Smooth muscle cell (in vitro differentiated cells): Measurements from ENCODE around the gene NFE2L2. TPM values are rescaled to one million over a fixed set of nuclear protein-coding genes. Genes with fewer than 3 reads are reported as not detected.
"Not testable (repeated sequence)": the region's sequence is repeated elsewhere in the genome, so short reads cannot be mapped to it uniquely, and the experiment has no call there.

Experiments used
- DNase-seq: peaks from one replicate; lab custom pipeline; 2025; ENCODE audit not compliant: unreplicated experiment; lab: John Stamatoyannopoulos, UW
- H2AFZ ChIP-seq: fragments of 200-600 bp; sonication (generic); 2 replicates; pipeline ENCODE4 v1.6.0; 2016; ENCODE audit warnings: antibody characterized with exemption, low read depth, mild to moderate bottlenecking
- H3F3A ChIP-seq: fragments of 200-600 bp; sonication (generic); 2 replicates; pipeline ENCODE4 v1.6.0; 2017; ENCODE audit warnings: antibody characterized with exemption, low read depth
- H3K27ac ChIP-seq: fragments of 200-600 bp; sonication (generic); 2 replicates; pipeline ENCODE4 v1.5.1; 2016; ENCODE audit warnings: low read depth, mild to moderate bottlenecking
- H3K27me3 ChIP-seq: fragments of 200-600 bp; sonication (generic); 2 replicates; pipeline ENCODE4 v1.6.1; 2016; ENCODE audit warnings: low read depth, mild to moderate bottlenecking
- H3K36me3 ChIP-seq: fragments of 200-600 bp; sonication (generic); 2 replicates; pipeline ENCODE4 v1.5.1; 2016; ENCODE audit warnings: low read depth
- H3K4me1 ChIP-seq: fragments of 200-600 bp; sonication (generic); 2 replicates; pipeline ENCODE4 v1.5.1; 2016; ENCODE audit warnings: low read depth
- H3K4me2 ChIP-seq: fragments of 200-600 bp; sonication (generic); 2 replicates; pipeline ENCODE4 v1.6.0; 2016; ENCODE audit warnings: mild to moderate bottlenecking
- H3K4me3 ChIP-seq: fragments of 200-600 bp; sonication (generic); 2 replicates; pipeline ENCODE4 v1.5.1; 2016; ENCODE audit warnings: mild to moderate bottlenecking
- H3K79me2 ChIP-seq: fragments of 200-600 bp; sonication (generic); 2 replicates; pipeline ENCODE4 v1.6.0; 2016; ENCODE audit warnings: low read depth, mild to moderate bottlenecking
- H3K9ac ChIP-seq: fragments of 200-600 bp; sonication (generic); 2 replicates; pipeline ENCODE4 v1.6.0; 2016; ENCODE audit warnings: low read depth
- H3K9me3 ChIP-seq: fragments of 200-600 bp; sonication (generic); replicated peaks from 2 replicates; pipeline ENCODE4 v1.5.1; 2016; ENCODE audit warnings: low read depth
- H4K20me1 ChIP-seq: fragments of 200-600 bp; sonication (generic); 2 replicates; pipeline ENCODE4 v1.6.0; 2016; ENCODE audit warnings: low read depth
- CTCF ChIP-seq: fragments of 200-600 bp; sonication (generic); IDR thresholded peaks from 2 replicates; pipeline ENCODE4 v1.5.1; 2017; ENCODE audit warnings: borderline replicate concordance, mild to moderate bottlenecking, antibody characterized with exemption; ENCODE audit not compliant: insufficient read depth, poor library complexity, severe bottlenecking
- WGBS: methylation state at CpG from one replicate; pipeline ENCODE4 v1.1.7; 2016; ENCODE audit warnings: low lambda C conversion rate; 5-methylcytosine and 5-hydroxymethylcytosine counted together
- polyA plus RNA-seq: library from polyadenylated mRNA; unstranded; fragments of >200 nt; fragmentation: Nextera tagmentation; extraction: Ambion mirVana; gene quantifications from 2 replicates; pipeline ENCODE4 v1.2.1, GENCODE V29; 2016
- total RNA-seq: library from RNA; depleted of rRNA; stranded (reverse); fragments of >200 nt; gene quantifications from 2 replicates; pipeline ENCODE4 v1.2.3, GENCODE V29; 2014

NFE2L2 gene
- total and polyA plus RNA-seq, 2 experiments from 2014 or later = 64.4 to 118 TPM

- TF ChIP-seq CTCF = no peak
- Histone ChIP-seq H3K4me3 (no peak overlapping the region), H3F3A (peaks cover 20% of the 10 kb centered on the region), H3K9me3 (no peaks in the 10 kb centered on the region), H4K20me1 (peaks cover 100% of the 10 kb centered on the region), H3K79me2 (peaks cover 100% of the 10 kb centered on the region), H2AFZ (no peak overlapping the region), H3K4me2 (no peak overlapping the region), H3K27ac (peak overlapping the region; percentile 54), H3K27me3 (no peaks in the 10 kb centered on the region), H3K36me3 (no peaks in the 10 kb centered on the region), H3K9ac (no peak overlapping the region), H3K4me1 (peaks cover 6% of the 10 kb centered on the region)
- 81% methylated on average over 3 of the region's 3 CpGs for WGBS
- no peak for DNase-seq
Measured at GRCh38 chr2:177251165-177251542, 13.4 kb downstream of the NFE2L2 start.

- Histone ChIP-seq H3K4me3 (no peak overlapping the region), H4K20me1 (peaks cover 100% of the 10 kb centered on the region), H3K27ac (peak overlapping the region; percentile 54)
Measured at GRCh38 chr2:177250461-177250860, 14.1 kb downstream of the NFE2L2 start.

GRCh38 chr2:177249038-177249437 lies 15.5 kb downstream of the NFE2L2 start:
- H3K4me1 ChIP-seq = peaks cover 6% of the 10 kb centered on the region
- no peaks in the 10 kb centered on the region for H3K27me3 ChIP-seq
- peaks cover 36% of the 10 kb centered on the region for H3F3A ChIP-seq
- H3K9ac ChIP-seq = no peak overlapping the region
- H3K4me2 ChIP-seq = no peak overlapping the region
- H3K36me3 ChIP-seq = no peaks in the 10 kb centered on the region
- DNase-seq = no peak
- no peak overlapping the region for H3K4me3 ChIP-seq
- H3K79me2 ChIP-seq = peaks cover 96% of the 10 kb centered on the region
- H2AFZ ChIP-seq = no peak overlapping the region
- H4K20me1 ChIP-seq = peaks cover 89% of the 10 kb centered on the region
- peak overlapping the region; percentile 98 for H3K27ac ChIP-seq
- WGBS = 91% methylated on average over 7 of the region's 7 CpGs
- TF ChIP-seq CTCF = no peak
- no peaks in the 10 kb centered on the region for H3K9me3 ChIP-seq

More at GRCh38 chr2:177250461-177250860, 14.1 kb downstream of the NFE2L2 start:
- no peak overlapping the region for H2AFZ ChIP-seq
- TF ChIP-seq CTCF = no peak
- peaks cover 100% of the 10 kb centered on the region for H3K79me2 ChIP-seq
- H3K9ac ChIP-seq = no peak overlapping the region
- H3K4me1 ChIP-seq = peaks cover 12% of the 10 kb centered on the region
- H3K9me3 ChIP-seq = no peaks in the 10 kb centered on the region
- H3K4me2 ChIP-seq = no peak overlapping the region
- 97% methylated on average over 5 of the region's 5 CpGs for WGBS
- DNase-seq = no peak
- H3F3A ChIP-seq = peaks cover 27% of the 10 kb centered on the region
- no peaks in the 10 kb centered on the region for H3K27me3 ChIP-seq
- no peaks in the 10 kb centered on the region for H3K36me3 ChIP-seq

GRCh38 chr2:177247693-177248262 lies 16.7 kb downstream of the NFE2L2 start:
- Histone ChIP-seq H3K27ac (peak overlapping the region; percentile 98), H3K36me3 (no peaks in the 10 kb centered on the region), H2AFZ (no peak overlapping the region), H3K79me2 (peaks cover 96% of the 10 kb centered on the region), H3K4me1 (peaks cover 15% of the 10 kb centered on the region), H3K9ac (no peak overlapping the region), H4K20me1 (peaks cover 77% of the 10 kb centered on the region), H3K9me3 (no peaks in the 10 kb centered on the region), H3K4me3 (no peak overlapping the region), H3K4me2 (no peak overlapping the region), H3K27me3 (no peaks in the 10 kb centered on the region), H3F3A (peaks cover 40% of the 10 kb centered on the region)
- DNase-seq = no peak
- no peak for TF ChIP-seq CTCF
- 89% methylated on average over 6 of the region's 6 CpGs for WGBS

GRCh38 chr2:177246523-177247030 lies 17.9 kb downstream of the NFE2L2 start:
- H3K9me3 ChIP-seq, H3K4me3 ChIP-seq, H3K36me3 ChIP-seq, DNase-seq, H3K27me3 ChIP-seq, H2AFZ ChIP-seq: not testable (repeated sequence)
- 85% methylated on average over 2 of the region's 2 CpGs for WGBS
- Histone ChIP-seq H3K79me2 (peaks cover 88% of the 10 kb centered on the region), H3K4me2 (peak overlapping the region; percentile 69), H3F3A (peaks cover 44% of the 10 kb centered on the region), H4K20me1 (peaks cover 72% of the 10 kb centered on the region), H3K27ac (peak overlapping the region; percentile 98), H3K4me1 (peaks cover 27% of the 10 kb centered on the region), H3K9ac (peak overlapping the region; percentile 90)
